GM19324 (cell line): ENCODE data around the gene TRIM33.
"Not testable (repeated sequence)": the region's sequence is repeated elsewhere in the genome, so short reads cannot be mapped to it uniquely, and the experiment has no call there.

Experiments
- ATAC-seq: cut with Tn5 transposase; IDR thresholded peaks from one replicate; pipeline ENCODE4 v1.9.1; 2021; ENCODE audit warnings: mild to moderate bottlenecking, moderate library complexity; ENCODE audit not compliant: unreplicated experiment, low FRiP score

TRIM33 gene

DNA sequence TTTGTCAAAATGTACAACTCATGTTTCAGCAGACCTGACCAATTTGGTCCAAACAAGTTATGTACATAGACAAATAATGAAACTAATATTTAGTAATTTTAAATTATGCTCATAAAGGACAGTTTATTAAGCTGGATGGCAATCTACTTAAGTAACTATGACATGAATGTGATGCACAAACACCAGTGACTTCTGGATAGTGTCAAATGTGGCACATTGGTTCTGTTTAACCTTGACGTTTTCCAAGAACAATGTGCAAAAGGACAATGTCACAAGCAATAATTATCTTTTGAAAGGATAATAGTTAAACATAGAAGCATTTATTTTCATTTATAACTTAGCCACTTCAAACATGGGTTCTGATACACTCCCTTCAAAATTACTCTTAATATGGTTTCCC, 80.0 kb downstream of the TRIM33 start:
- ATAC-seq: no peak

GRCh38 chr1:114428083-114428754, 82.8 kb downstream of the TRIM33 start:
- no peak for ATAC-seq

GRCh38 chr1:114427612-114428011, 83.4 kb downstream of the TRIM33 start:
- ATAC-seq: no peak

GRCh38 chr1:114423455-114423854, 87.5 kb downstream of the TRIM33 start:
- no peak for ATAC-seq

GRCh38 chr1:114418948-114419347, 92.1 kb downstream of the TRIM33 start:
- ATAC-seq: not testable (repeated sequence)

DNA sequence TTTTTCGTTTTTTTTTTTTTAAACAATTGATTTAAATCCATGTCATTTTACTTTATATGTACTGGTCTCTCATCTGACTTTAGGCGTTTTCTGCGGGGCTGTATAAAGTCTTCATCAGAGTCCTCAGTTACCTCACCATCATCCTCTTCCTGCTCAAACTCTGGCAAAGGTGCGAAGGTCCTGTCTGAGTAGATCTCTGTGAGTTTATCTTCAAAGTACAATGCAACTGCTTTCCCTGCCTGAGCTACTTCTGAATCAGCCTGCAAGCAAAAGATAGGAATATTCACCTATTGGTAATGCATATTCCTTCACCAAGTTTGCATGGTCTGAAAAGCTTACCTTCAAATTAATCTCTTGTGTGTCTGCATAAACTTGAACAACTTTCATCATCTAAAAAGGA, 113.4 kb downstream of the TRIM33 start:
- no peak for ATAC-seq

DNA sequence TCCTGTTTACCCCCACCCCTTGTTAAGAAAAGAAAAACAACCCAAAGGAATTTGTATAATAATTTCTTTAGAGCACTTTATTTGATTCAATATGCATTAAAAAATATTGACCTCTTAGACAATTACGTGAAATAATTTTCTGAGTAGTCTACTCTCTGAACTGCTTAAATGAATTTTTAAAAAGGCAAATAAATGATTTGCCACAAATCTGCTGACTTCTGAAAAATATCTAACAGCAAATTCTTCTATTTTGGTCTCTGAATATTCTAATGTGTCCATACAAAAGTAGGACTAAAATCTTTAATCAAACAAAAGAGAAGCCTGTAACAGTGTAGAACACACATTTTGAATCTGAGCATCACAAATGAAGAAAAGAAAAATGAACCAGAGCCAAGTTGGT, 115.1 kb downstream of the TRIM33 start:
- ATAC-seq: no peak

- no peak for ATAC-seq
These were observed 120.0 kb downstream of the TRIM33 start for GRCh38 chr1:114390960-114391359.

- ATAC-seq: no peak
These were observed 120.6 kb downstream of the TRIM33 start for GRCh38 chr1:114390361-114390760.

DNA sequence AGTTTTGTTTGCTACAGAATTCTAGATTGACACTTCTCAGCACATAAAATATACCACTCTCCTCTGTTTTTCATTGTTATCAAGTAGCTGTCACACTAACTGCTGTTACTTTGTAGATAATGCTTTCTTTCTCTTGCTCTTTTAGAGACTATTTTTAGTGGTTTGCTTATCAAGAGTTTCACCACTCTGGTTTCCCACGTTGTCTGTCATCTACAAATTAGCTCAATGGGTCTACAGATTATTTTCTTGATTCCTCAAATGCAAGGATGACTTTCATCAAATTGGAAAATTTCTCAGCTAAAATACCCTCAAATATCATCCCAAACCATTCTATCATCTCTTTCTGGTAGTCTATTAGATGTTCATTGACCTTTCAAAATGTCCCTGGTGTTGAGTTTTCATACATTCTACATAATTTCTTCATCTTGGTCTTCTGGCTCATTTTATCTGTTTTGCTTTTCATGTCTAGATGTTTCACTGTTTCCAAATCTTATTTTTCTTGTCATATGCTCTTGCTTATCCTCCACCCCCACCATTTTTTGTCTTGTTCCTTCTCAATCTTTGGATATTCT, 122.5 kb downstream of the TRIM33 start:
- no peak for ATAC-seq

DNA sequence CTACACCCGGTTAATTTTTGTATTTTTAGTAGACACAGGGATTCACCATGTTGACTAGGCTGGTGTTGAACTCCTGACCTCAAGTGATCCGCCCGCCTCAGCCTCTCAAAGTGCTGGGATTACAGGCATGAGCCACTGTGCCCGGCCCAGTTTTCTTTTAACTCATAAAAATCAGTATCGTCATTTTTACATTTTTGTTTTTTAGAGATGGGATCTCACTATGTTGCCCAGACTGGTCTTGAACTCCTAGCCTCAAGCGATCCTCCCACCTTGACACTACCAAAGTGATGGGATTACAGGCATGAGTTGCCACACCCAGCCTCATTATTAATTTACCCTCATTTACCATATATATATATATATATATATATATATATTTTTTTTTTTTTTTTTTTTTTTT, 123.4 kb downstream of the TRIM33 start:
- ATAC-seq: not testable (repeated sequence)

DNA sequence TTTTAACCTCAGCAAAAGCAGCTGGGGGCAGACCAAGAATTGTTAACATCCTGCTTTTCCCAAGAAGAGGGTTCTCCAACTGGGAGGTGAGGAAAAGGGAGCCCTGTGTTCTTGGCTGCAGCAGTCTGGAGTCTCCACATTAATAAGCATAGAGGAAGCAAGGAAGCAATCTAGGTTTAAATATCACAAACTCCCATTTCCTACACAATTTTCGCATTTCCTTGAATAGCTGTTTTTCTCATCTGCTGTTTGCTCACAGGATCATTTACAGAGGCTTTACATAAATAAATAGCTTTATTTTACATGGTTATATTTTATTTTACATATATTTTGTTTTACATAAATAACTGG, 124.0 kb downstream of the TRIM33 start:
- no peak for ATAC-seq

DNA sequence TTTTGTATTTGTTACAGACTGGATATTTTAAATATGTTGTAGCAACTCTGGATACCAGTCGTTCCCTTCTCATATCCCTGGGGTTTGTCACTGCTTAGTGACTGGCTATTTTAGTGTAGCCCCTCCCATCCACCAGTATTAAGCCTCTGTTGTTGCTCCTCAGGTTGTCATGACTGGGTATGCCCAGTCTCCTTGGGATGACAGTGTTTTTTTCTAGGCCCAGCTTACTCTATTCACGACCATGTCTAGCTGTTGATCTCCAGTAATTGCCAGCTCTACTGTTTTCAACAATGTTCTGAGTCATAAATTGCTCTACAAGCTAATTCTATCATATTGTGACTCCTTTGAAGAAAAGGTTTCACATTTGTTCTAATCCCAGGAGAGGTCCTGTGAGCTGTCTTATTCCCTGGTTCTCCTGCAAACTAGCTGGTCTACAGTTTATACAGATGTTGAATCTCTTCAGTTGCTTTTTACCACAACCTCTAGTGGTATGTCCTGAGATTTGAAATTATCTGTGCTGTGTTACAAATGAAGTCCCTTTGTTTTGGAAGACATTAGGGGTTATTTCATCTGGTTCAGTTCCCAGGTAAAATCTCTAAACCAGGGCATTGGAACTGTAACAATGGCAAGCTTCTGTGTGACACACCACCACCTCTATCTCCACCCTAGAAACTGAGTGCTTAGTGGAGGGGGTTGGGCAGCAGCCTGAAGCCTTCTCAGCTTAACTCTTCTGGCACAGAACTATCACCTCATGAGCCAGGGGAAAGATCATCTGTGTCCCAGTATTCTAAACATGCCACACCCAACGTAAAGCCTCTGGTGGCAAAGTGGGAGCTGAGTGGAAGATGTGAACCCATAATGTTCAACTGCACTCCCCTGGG, 124.6 kb downstream of the TRIM33 start:
- ATAC-seq: no peak

GRCh38 chr1:114384922-114385321, 126.1 kb downstream of the TRIM33 start:
- ATAC-seq: no peak

DNA sequence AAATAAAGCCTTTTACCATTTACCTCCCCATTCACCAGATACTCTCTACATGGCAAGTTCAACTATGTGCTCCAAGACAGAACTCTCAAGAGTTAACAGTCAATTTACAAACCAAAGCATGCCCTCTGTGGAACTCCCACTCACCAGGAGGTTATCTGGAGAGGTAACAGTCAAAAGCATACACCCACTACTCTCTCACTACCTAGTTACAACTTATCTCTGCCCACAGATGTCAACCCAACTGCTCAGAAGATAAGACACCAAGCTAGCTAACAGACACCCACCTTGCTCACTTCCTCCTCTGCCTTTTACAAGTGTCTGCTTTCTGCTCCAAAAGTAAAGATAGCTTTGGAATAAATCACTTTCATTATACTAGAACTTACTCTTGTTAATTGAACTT, 131.0 kb downstream of the TRIM33 start:
- ATAC-seq: no peak

- ATAC-seq: no peak
These were observed 131.6 kb downstream of the TRIM33 start for GRCh38 chr1:114379358-114379757.

DNA sequence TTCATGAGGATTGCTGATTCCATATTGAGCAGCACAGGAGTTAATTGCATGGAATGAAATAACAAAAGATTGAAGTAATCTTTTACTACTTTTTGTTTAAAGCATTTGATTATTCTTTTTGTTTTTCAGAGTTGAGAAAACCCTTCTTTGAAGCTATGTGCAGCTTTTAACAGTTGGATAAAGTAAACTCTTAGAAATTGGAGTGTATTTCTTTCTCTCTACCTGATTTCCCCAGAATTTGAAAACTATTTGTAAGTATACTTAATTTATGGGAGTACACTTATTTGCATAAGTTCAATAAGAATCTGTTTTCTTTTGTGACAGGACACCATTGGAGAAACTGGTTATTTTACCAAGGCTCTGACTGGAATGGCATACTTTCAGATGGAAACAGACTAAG, 133.6 kb downstream of the TRIM33 start:
- ATAC-seq: no peak

DNA sequence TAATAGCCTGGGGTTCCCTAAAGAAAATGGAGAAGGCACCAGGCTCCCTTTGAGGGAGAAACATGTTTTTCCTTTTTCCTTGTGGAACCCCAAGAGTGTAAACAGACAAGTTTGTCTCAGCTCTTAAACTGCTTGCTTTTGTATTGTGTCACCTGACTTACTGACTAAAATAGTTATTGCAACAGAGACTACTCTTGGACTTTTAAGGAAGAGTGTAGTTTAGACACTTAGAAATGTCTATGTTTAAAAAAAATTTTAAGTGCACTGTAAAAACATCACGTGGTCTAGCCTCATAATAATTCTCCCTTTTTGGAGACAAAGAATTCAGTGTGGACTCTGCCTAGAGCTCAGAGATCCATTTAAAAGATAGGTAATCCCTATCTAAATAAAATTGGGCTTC, 141.1 kb downstream of the TRIM33 start:
- no peak for ATAC-seq

DNA sequence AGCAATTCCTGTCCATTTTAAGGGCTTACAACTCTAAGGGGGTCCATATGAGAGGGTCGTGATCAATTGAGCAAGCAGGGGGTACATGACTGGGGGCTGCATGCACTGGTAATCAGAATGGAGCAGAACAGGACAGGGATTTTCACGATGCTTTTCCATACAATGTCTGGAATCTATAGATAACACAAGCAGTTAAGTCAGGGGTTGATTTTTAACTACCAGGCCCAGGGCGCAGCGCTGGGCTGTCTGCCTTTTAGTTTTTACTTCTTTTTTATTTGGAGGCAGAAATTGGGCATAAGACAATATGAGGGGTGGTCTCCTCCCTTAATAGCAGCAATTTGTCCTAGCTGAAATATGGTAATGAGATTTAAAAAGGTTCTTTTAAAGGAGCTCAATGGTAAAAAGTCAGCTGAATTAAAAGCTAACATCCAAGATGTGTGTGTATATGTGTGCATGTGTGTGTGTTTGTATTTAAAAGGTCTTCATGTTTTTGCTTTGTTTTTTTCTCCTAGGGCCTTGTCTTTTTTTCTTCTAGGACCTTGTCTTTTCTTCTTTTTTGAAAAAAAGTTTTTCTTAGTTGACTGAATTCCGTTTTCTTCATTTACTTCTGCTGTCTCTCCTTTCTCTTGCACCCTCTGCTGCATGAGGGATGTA, 141.6 kb downstream of the TRIM33 start:
- ATAC-seq: not testable (repeated sequence)

- no peak for ATAC-seq
These were observed 142.3 kb downstream of the TRIM33 start for GRCh38 chr1:114368560-114369255.

DNA sequence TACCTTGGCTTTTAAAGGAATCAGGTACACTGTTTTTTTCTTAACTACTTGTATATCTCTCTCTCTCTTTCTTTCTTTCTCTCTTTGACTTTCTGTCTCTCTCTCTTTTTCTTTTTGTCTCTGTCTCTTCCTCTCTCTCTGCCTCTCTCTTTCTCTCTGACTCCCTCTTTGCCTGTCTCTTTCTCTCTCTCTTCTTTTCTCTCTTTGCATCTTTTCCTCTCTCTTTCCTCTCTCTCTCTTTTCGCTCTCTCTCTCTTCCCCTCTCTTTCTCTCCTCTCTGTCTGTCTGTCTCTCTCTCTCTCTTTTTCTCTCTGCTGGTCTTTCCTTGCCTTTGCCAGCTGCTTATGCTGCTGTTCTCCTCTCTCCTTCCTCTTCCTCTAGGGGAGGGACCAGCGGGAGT, 143.2 kb downstream of the TRIM33 start:
- ATAC-seq: no peak
